GM21447 (cell line): Measurements from ENCODE around the gene OPCML.

Experiments
- ATAC-seq: cut with Tn5 transposase; IDR thresholded peaks from one replicate; pipeline ENCODE4 v1.9.1; 2021; ENCODE audit not compliant: unreplicated experiment

Gene OPCML

DNA sequence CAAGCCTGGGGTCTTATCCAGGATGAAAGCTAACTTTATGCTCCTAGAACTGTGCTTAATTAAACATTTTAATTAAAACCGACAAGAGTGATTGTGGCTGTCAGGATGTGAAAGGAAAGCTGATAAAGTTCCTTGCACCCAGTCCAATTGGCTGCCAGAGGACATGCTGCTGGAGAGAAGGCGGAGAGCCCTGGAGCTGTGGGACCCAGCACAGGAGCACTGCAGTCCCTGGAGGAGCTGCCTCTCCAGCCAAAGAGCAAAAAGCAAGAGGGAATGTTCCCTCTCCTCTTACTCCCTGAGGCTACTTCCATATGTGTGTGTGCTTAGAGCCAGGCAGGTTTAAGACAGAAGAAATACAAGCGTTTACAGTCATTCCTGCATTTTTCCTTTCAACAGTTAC is 118.6 kb downstream of the OPCML start:
- no peak for ATAC-seq

DNA sequence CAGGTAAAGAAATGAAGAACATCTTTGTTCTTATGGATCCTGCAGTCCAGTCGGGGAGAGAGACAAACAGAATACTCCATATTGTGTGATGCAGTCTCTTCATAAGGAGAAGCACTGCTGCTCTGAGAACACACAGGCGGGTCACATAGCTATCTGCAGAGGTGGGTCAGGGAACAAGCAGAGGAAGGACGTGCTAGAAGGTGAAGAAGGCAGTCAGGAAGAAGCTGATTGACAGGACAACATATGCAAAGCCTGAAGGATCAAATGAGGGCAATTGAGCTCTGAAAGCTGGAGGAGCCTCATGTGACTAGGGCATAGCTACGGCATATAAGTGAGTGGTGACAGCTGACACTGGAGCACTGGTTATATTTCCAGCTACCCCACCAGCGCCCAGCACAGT is 122.5 kb downstream of the OPCML start:
- no peak for ATAC-seq

DNA sequence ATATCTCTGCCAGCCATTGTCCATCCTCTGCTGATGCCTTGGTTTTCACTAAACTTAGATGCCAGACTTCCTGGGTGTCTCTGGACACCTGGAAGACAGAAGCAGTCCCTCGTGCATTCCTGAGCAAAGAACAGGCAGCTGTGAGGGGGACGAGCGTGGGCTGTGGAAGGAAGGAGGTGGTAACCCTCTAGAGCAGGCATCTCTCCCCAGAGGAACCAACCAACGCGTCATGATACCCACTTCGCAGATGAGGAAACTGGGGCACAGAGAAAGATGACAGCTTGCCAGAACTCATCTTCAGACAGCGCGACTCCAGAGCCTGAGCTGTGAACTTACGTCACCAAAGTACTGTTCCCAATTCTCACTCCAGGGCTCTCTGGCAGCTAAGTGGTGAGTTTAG is 123.4 kb downstream of the OPCML start:
- no peak for ATAC-seq

DNA sequence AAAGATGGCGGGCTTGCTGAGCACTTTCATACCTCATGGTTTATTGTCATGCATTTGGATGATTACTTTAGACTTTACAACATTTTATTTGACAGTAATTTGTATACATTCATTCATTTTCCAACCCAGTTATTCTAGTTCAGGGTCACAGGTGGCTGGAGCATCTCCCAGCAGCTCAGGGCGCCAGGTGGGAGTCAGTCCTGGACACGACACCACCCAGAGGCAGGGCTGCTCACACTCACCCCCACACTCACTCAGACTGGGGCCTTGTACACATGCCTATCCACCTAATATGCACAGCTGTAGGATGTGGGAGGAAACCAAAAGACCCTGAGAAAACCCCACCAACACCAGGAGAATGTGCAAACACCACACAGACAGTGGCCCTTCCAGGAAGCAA is 123.9 kb downstream of the OPCML start:
- no peak for ATAC-seq

DNA sequence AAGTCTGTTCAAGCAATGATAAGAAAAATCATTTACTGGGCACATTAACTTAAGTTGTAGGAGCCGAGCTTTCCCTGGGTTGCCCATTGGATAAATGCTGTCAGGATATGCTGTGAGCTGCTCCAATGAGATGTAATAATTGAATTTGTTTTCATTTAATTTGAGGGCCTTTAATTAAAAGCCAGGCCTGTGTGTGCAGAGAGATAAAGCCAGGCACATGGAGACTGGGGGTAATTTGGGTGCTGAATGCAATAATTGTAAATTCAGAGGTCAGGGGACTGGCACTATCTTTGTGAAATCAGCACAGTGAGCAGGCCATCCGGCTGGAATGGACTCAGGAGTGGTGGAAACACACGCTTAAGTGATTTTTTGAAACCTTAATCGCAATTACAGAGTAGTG is 125.8 kb downstream of the OPCML start:
- no peak for ATAC-seq

DNA sequence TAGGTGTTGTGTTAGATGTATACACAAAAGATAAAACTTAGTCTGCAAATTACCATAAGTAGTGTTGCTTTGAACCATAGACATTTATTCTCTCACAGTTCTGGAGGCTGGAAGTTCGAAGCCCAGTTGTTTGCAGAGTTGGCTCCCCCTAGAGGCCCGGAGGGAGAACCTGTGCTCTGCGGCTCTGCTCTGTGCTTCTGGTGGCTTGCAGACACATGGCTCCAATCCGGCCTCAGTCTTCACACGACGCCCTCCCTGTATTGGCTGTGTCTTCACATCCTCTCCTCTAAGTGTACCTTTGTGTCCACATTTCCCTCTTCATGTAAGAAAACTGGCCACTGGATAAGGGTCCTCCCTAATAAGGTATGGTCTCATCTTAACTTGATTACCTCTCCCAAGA is 128.4 kb downstream of the OPCML start:
- no peak for ATAC-seq

DNA sequence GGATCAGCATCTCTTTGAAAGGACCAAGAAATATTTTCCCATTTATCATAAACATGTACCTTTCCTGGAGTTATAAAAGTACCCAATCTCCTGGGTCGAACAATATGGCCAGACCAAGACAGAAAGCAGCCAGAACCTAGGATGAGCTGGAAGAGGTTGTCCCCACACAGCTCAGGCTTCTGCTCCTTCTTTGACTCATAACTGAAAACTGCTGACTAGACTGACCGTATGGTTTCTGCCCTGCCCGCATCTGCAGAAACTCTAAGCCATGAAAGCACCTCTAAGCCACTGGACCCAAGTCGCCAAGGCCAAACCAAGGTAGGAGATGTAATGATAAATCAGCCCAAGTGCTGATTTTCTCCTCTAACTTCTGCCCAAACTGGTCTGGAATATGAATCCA is 129.8 kb downstream of the OPCML start:
- ATAC-seq, result no peak

DNA sequence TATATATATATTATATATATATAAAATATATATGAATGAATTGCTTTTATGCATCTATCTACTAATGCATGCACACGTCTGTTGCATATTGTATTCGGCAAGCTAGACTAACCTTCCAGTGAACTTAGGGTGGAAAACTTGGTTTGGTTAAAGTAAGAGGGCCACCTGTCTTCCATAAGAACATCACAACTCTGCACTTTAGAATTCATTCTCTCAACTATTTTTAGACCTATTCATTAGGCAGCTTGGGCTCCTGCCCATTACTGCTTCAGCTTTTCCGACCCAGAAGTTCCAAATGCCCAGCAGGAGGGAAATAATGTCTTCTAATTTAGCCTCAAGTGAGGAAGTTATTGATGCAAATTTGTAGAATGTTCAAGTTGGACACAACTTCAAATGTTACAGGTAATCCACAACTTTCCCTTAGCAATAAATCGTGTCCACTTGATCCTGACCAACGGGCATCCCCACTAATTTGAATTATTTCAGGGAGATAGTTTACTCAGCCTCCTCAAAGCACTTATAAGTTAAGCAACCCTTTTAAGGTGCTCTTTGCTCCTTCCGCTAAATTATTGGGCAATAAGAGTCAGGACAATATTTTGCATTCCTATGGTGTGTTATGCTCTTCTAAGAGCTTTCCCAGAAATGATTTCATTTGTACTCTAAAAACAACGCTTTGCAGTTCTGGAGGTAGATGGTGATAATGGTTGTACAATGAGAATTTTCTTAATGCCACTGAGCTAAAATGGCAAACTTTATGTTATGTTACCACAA is 132.3 kb downstream of the OPCML start:
- no peak for ATAC-seq

DNA sequence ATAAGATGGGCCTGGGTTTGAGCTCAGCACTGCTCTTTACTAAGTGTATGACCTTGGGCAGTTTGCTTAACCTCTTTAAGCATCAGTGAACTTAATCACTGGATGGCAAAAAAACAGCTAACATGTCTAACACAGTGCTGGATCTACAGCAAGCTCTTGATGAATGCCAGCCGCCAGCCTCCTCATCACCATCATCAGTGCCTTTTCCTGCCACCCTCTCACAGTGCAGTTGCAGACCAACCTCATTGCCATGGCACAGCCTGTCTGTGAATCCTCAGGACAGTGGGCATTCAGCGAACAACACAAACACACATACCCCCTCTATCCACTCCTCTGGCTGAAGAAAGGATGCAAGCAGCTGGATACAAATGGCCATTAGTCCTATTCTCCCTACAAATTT is 133.0 kb downstream of the OPCML start:
- ATAC-seq, result no peak

DNA sequence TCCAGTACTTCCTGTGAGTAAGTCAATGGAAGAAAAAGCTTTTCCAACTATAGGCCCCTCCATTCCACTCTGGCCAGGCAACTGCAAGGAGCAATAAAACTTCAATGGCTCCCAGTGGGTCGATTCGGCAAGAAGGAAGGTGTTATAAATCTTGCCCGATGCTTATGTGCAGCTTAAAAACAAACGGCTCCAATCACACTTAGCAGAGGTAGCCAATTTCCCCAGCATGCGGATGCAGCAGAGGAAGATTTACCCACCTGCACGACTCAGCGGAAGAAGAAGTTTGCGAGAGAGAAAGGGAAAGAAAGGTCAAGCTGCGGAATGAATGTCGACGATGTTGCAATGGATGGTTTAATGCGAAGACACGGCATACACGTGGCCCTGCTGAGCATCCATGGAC is 141.5 kb downstream of the OPCML start:
- ATAC-seq, result no peak

DNA sequence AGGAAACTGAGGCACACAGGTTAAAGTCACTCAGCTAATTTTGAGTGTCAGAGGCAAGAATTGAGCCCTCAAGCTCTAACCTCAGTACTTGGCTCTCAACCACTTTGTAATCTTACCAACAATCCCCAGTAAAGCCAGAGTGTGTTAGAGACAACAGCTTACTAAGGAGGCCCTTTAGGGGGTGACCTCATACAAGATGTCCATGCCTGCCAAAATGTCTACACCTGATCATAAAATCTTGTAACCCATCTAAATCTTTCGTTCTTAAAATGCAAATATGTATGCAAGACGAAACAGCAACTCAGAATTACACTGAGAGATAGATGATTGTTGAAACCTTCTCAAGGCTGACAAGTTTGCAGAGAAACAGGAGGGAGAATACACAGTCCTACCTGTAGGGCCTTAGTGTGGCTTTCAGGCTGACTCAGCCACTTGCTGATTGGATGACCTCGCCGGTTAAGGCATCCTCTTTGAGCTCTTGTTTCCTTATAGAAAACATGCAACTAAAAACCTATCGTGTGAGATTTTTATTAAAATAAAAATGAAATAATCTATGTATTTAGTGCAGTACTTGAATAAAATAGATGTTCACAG is 143.2 kb downstream of the OPCML start:
- no peak for ATAC-seq

DNA sequence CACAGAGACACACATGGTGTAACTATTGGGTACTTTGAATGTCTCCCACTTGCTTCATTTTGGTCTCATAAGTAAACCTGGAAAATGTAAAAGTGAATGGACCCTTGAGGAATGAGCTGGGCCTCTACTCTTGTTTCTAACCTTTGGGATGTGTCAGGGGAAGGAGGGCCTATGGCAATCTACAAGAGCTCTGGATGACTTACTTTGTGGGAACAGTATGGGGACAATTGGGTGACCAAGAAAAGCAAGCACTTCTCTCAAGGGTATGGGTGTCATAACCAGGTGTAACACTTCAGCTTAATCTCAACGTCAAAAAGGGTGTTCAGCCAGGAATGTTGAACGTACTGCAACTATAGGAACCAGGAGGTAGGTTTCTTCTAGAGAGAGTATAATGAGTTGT is 144.0 kb downstream of the OPCML start:
- ATAC-seq, result no peak

DNA sequence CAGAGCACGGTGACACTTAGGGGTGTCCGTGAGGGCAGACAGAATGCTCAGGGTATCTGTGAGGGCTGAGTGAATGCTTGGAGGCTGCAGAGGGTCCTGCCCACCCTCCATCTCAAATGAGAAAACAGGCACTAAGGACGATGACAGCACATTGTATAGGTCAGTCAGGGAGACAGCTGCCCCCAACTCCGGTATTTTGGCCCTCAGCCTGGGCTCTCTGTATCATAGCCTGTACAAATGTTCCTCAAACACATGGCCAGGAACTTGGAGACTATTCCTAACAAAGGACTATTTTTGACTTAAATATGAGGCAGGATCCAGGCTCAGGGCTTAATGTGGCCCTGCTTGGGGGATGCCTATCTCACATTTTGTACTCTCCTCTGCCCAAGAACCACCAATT is 145.4 kb downstream of the OPCML start:
- ATAC-seq, result no peak

DNA sequence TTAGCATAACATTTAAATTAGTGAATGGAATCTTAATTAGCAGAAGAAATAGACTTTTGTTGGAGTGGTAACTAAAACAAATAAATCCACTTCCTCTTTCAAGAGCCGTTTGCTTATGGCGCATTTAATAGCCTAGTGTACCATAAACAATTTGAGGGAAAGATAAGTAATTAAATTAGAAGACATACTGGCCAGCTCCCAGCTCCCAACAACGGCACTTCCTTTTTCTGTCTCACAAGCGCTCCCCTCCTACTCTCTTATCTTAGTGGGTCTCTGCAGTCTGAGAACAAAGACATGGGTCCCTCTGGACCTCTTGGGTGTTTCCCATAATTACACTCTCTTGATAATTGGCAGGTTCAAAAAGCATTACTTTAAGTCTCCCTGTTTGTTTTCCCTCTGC is 146.0 kb downstream of the OPCML start:
- ATAC-seq, result no peak

DNA sequence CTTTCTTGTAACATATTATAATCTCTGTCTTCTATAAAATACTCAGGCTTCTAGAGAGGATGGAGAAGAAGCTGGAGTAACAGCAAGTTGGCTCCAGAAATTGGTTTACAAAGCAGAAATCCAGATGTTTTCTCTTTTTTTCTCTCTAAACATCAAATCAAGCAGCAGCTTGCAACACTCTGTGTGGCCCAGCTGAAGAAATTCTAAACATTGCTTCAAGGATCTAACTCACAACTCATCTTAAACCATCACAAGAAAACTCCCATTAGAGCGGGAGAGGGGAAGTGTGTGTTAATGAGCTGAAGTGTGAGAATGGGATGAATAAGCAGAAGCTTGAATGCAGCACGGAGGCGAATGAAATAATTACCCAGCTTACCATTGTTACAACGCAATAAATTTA is 146.5 kb downstream of the OPCML start:
- ATAC-seq, result no peak

DNA sequence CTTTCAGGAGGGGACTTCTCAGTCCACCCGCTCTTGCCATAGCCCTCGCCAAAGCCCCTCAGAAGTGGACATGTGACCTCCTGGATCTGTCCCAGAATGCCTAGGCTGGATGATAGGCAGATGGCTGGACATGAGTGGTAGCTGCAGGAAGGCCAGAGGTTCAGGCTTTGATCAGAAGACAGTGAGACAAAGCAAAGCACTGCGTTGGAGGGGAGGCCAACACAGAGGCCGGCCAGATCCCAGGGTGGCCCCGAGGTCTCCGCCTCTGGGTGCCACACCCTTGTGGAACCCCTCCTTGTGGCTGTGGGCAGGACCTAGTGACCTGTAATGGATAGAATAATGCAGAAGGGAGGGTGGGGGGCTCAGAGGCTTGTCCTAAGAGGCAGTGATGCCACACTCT is 147.6 kb downstream of the OPCML start:
- ATAC-seq, result no peak

DNA sequence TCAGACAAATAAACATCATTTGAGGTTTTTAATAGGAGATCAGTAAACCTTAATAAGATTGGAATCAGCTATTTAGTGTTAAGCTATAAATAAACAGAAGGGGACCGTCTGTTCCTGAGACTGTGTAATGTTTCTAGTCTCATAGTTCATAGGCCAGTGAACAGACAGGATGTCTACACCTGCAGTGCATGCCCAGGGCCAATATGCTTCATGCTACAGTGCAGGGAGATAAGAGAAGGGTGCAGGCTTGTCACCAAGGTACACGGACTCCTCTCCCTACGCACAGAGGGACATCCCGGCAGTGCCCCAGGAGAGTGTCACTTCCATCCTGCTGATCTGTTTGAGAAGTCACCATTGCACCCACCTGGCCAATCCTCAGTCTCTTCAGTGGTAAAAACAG is 148.6 kb downstream of the OPCML start:
- ATAC-seq, result no peak

DNA sequence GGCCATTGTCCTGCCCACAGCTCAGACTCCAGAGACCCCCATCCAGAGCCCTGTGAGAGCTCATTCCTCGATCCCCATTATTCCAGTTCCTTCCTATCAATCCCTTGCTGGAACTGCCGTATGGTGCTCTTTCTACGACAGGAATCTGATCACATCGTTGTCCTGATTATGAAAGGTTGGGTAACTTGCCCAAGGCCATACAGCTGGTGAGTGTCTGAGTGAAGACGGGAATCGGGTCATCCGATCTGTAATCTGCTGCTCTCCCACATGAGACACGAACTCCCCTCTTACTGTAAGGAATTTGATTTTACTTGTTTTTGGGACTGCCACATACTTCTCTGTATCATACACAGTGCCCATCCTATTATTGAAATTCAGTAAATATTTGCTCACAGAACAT is 149.1 kb downstream of the OPCML start:
- no peak for ATAC-seq

DNA sequence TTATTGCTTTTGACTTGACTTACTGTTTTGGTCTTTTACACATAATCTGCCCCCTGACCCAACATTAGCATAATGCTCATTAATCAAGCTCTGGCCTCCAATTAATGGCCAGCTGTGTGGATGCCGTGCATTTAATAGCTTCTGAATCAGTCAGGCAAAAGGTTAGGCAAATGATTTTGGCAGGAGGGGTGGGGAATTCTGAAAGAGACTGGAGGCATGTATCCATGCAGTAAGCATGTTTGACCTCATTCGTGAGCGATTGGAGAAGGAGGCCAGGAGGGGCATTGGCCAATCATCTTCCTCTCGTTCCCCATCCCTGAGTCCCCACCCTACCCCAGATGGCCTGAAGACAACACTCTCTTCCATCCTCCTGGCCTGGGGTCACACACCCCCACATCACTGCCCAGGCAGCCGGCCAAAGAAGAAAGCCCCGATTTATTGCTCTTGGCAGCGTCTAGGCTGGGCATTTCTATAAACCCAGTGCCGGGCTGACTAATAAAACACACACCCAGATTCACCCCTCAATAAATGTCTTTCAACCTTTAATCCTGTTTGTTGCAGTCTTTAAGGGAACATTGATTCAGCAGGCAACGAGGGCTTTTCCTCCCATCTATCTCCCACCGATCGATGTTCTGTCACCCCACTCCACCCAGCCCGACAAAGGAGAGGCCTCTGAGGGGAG is 150.0 kb downstream of the OPCML start:
- ATAC-seq, result no peak

DNA sequence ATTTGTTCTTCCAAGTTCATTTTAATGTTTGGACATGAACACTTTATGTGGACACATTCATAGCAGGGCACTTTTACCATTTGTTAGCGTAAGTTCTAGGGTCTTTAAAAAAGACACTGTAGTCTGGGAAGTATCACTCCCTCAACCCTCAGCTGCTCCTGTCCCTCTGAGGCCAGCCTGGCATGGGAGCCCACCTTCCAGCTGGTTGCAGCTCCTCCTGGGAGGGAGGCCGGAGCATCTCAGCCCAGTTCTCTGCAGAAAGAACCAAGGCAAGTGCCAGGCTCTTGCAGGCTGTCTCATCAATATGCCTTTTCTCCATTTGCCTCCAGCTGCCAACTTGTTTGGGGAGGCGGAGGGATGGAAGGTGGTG is 150.6 kb downstream of the OPCML start:
- no peak for ATAC-seq

DNA sequence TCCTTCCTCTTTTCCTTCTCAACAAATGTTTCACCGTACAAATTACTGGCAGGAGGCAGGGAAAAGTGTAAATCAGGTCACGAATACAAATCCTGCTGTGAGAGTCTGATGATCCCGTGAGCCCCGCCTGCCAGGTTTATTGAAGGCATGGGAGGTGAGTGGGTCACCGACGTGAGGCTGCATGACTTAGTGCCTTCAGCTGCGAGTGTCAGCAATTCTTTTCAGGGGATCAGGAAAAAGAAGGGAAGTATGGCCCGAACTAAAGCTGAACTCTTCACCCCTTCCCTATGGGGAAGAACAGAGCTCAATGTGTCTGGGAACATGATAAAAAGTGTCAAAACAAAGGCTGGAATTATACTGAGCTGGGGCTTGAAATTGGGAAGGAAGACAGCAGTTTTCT is 166.2 kb downstream of the OPCML start:
- no peak for ATAC-seq

DNA sequence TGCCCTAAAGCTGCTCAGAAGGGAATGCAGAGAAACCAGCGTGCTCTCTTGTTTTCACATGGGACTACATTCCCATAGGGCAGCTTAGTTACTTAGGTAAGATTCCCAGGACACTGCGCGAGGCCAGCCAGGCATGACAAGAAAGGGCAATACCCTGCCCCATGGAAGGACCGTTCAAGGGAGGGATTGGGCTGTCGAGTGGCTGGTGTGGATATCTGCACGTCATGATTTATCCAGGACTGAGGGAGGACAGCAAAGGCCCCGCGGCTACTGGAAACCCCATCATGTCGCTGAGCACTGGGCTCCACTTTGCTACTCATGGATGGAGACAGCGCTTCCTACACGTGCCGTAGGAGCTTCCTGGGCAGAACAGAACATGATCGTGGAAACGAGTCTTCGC is 169.4 kb downstream of the OPCML start:
- no peak for ATAC-seq

DNA sequence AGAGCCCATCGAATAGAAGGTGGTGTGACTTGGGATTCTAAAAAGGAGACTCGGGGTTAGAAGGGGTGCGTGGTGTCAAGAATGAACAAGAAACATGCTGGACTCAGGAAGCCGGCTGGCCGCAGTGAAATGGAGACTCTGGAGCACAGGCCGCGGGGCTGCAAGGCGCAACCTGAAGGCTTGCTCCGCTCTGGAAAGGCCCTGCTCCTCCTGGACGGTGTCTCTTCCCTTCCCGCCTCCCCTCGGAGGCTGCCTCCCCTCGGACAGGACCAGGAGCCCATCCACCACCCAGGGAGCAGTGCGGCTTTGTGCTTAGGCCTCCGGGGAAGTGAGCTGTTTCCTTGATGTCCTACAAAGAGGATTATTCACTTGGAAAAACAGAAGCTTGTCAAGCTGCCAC is 170.1 kb downstream of the OPCML start:
- no peak for ATAC-seq
